ENCODE data around the gene RNF8. TPM values are rescaled to one million over a fixed set of nuclear protein-coding genes. Genes with fewer than 3 reads are reported as not detected.

RNF8 gene
- total RNA-seq, 1 experiment from 2014 or later, result 35.9 TPM

DNA sequence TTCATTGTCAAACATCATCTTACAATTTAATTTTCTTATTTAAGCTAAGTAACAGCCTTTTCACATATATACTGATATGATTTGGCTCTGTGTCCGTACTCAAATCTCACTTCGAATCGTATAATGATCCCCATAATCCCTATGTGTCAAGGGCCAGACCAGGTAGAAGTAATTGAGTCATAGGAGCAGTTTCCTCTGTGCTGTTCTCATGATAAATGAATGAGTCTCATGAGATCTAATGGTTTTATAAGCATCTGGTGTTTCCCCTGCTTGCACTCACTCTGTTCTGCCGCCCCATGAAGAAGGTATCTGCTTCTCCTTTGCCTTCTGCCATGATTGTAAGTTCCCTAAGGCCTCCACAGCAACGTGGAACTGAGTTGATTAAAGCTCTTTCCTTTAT lies 54.2 kb downstream of the RNF8 start (continued):
- TF ChIP-seq, protein P1, sequence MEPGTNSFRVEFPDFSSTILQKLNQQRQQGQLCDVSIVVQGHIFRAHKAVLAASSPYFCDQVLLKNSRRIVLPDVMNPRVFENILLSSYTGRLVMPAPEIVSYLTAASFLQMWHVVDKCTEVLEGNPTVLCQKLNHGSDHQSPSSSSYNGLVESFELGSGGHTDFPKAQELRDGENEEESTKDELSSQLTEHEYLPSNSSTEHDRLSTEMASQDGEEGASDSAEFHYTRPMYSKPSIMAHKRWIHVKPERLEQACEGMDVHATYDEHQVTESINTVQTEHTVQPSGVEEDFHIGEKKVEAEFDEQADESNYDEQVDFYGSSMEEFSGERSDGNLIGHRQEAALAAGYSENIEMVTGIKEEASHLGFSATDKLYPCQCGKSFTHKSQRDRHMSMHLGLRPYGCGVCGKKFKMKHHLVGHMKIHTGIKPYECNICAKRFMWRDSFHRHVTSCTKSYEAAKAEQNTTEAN (CRISPR knock-in tag; IDR thresholded peaks at IDR 0.05), result no peak
- TF ChIP-seq, protein P2, sequence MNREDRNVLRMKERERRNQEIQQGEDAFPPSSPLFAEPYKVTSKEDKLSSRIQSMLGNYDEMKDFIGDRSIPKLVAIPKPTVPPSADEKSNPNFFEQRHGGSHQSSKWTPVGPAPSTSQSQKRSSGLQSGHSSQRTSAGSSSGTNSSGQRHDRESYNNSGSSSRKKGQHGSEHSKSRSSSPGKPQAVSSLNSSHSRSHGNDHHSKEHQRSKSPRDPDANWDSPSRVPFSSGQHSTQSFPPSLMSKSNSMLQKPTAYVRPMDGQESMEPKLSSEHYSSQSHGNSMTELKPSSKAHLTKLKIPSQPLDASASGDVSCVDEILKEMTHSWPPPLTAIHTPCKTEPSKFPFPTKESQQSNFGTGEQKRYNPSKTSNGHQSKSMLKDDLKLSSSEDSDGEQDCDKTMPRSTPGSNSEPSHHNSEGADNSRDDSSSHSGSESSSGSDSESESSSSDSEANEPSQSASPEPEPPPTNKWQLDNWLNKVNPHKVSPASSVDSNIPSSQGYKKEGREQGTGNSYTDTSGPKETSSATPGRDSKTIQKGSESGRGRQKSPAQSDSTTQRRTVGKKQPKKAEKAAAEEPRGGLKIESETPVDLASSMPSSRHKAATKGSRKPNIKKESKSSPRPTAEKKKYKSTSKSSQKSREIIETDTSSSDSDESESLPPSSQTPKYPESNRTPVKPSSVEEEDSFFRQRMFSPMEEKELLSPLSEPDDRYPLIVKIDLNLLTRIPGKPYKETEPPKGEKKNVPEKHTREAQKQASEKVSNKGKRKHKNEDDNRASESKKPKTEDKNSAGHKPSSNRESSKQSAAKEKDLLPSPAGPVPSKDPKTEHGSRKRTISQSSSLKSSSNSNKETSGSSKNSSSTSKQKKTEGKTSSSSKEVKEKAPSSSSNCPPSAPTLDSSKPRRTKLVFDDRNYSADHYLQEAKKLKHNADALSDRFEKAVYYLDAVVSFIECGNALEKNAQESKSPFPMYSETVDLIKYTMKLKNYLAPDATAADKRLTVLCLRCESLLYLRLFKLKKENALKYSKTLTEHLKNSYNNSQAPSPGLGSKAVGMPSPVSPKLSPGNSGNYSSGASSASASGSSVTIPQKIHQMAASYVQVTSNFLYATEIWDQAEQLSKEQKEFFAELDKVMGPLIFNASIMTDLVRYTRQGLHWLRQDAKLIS (CRISPR knock-in tag; IDR thresholded peaks at IDR 0.05; ENCODE audit: borderline replicate concordance), result no peak
- TF ChIP-seq EMX1 (CRISPR knock-in tag; IDR thresholded peaks at IDR 0.05), result no peak
- TF ChIP-seq, protein P3, sequence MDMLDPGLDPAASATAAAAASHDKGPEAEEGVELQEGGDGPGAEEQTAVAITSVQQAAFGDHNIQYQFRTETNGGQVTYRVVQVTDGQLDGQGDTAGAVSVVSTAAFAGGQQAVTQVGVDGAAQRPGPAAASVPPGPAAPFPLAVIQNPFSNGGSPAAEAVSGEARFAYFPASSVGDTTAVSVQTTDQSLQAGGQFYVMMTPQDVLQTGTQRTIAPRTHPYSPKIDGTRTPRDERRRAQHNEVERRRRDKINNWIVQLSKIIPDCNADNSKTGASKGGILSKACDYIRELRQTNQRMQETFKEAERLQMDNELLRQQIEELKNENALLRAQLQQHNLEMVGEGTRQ (CRISPR knock-in tag; IDR thresholded peaks at IDR 0.05), result no peak
- TF ChIP-seq ZNF232 (CRISPR knock-in tag; IDR thresholded peaks at IDR 0.05), result no peak

DNA sequence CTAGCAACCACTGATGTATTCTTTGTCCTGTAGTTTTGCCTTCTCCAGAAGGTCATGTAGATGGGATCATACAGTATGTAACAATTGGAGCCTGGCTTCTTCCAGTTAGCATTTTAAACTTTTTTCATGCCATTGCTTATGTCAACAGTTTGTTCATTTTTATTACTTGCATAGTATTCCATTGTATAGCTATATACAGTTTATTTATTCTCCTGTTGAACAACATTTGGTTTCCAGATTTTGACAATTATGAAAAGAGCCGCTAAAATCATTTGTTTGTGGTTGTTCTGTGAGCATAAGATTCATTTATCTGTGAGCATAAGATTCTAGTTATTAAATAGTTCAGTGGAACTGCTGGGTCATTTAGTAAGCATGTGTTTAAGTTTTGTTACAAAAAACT lies 55.7 kb downstream of the RNF8 start:
- no peak overlapping the region for H3K4me3 Mint-ChIP-seq
- DNase-seq (ENCODE audit: low spot score), result no peak
- TF ChIP-seq, protein P4, sequence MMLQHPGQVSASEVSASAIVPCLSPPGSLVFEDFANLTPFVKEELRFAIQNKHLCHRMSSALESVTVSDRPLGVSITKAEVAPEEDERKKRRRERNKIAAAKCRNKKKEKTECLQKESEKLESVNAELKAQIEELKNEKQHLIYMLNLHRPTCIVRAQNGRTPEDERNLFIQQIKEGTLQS (CRISPR knock-in tag; conservative IDR thresholded peaks at IDR 0.05), result no peak
- no peak for TF ChIP-seq FOXK1 (CRISPR knock-in tag; IDR thresholded peaks at IDR 0.05)
- TF ChIP-seq, protein P5, sequence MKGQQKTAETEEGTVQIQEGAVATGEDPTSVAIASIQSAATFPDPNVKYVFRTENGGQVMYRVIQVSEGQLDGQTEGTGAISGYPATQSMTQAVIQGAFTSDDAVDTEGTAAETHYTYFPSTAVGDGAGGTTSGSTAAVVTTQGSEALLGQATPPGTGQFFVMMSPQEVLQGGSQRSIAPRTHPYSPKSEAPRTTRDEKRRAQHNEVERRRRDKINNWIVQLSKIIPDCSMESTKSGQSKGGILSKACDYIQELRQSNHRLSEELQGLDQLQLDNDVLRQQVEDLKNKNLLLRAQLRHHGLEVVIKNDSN (CRISPR knock-in tag; IDR thresholded peaks at IDR 0.05), result no peak
- POLR2A ChIA-PET, result no interaction called here
- ATAC-seq, result no peak
- no peak overlapping the region for H3K27ac Mint-ChIP-seq
- CTCF ChIA-PET, result no interaction called here
- H3K4me1 Mint-ChIP-seq, result no peaks in the 10 kb centered on the region
- no peaks in the 10 kb centered on the region for H3K9me3 Mint-ChIP-seq
- H3K27me3 Mint-ChIP-seq (ENCODE audit: low read depth), result no peaks in the 10 kb centered on the region
- no peaks in the 10 kb centered on the region for H3K36me3 Mint-ChIP-seq

DNA sequence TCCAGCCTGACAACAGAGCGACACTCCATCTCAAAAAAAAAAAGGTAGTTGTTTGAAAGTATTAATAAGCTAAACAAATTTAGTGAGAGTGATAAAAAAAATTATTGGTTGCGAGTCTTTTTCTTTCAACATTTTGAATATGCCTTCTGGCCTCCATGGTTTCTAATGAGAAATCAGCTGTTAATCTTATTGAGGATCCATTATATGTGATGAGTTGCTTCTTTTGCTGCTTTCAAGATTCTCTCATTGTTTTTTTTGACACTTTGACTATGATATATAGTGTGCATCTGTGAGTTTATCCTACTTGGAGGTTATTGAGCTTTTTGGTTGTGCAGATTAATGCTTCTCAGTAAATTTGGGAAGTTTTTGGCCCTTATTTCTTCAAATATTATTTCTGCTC lies 63.6 kb downstream of the RNF8 start:
- TF ChIP-seq GRHL2 (CRISPR knock-in tag; IDR thresholded peaks at IDR 0.05; ENCODE audit: insufficient replicate concordance, severe bottlenecking) (no peak), ZNF317 (CRISPR knock-in tag; IDR thresholded peaks at IDR 0.05; ENCODE audit: borderline replicate concordance, low read depth) (peak; percentile 69; the same call in 1 of the 2 replicates)
- H3K27me3 Mint-ChIP-seq (ENCODE audit: low read depth), result no peaks in the 10 kb centered on the region; the same call in 1 of the 2 replicates
- no peak overlapping the region for H3K27ac Mint-ChIP-seq
- no peak for DNase-seq (ENCODE audit: low spot score)
- no peaks in the 10 kb centered on the region for H3K4me1 Mint-ChIP-seq
- ChIA-PET POLR2A (no interaction called here), CTCF (interaction anchor here (0.6 kb wide), 1 partner anchor 625 kb away, joined by 4 read pairs; no protein-coding TSS in a partner anchor)
- no peaks in the 10 kb centered on the region for H3K36me3 Mint-ChIP-seq
- no peaks in the 10 kb centered on the region for H3K9me3 Mint-ChIP-seq
- no peak overlapping the region for H3K4me3 Mint-ChIP-seq
- no peak for ATAC-seq

DNA sequence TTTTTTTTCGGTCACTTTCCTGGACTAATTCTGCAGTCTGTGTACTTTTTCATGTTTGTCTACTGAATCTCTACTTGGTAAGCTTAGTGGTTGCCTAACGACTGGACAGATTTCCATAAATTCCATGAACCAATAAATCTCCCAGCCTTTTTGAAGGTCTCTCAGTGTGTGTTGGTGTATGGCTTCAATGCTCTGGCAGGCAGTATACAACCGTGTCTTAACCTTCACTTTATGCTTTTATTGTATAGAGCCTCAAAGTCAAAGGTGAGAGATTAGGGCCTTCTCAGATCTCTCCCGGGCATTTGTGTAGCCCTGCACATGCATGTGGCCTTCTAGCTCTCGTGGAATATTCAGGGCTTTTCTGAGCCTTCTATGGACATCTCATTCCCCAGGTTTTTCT lies 64.9 kb downstream of the RNF8 start:
- no peak for ATAC-seq
- no peak overlapping the region for H3K4me3 Mint-ChIP-seq
- TF ChIP-seq, protein P6, sequence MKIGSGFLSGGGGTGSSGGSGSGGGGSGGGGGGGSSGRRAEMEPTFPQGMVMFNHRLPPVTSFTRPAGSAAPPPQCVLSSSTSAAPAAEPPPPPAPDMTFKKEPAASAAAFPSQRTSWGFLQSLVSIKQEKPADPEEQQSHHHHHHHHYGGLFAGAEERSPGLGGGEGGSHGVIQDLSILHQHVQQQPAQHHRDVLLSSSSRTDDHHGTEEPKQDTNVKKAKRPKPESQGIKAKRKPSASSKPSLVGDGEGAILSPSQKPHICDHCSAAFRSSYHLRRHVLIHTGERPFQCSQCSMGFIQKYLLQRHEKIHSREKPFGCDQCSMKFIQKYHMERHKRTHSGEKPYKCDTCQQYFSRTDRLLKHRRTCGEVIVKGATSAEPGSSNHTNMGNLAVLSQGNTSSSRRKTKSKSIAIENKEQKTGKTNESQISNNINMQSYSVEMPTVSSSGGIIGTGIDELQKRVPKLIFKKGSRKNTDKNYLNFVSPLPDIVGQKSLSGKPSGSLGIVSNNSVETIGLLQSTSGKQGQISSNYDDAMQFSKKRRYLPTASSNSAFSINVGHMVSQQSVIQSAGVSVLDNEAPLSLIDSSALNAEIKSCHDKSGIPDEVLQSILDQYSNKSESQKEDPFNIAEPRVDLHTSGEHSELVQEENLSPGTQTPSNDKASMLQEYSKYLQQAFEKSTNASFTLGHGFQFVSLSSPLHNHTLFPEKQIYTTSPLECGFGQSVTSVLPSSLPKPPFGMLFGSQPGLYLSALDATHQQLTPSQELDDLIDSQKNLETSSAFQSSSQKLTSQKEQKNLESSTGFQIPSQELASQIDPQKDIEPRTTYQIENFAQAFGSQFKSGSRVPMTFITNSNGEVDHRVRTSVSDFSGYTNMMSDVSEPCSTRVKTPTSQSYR (CRISPR knock-in tag; IDR thresholded peaks at IDR 0.05), result no peak
- TF ChIP-seq, protein P3 (CRISPR knock-in tag; IDR thresholded peaks at IDR 0.05), result no peak
- H3K27me3 Mint-ChIP-seq (ENCODE audit: low read depth), result no peaks in the 10 kb centered on the region; the same call in 1 of the 2 replicates
- POLR2A ChIA-PET, result no interaction called here
- no peaks in the 10 kb centered on the region for H3K36me3 Mint-ChIP-seq
- H3K27ac Mint-ChIP-seq, result no peak overlapping the region
- CTCF ChIA-PET, result interaction anchor here (1.0 kb wide), 1 partner anchor 93 kb away, joined by 5 read pairs; no protein-coding TSS in a partner anchor
- H3K4me1 Mint-ChIP-seq, result no peaks in the 10 kb centered on the region
- no peaks in the 10 kb centered on the region for H3K9me3 Mint-ChIP-seq
- no peak for DNase-seq (ENCODE audit: low spot score)

Data from WTC11 (cell line).